SW 1271 (cell line): ENCODE data around the gene NUP133.
"Not testable (repeated sequence)": the region's sequence is repeated elsewhere in the genome, so short reads cannot be mapped to it uniquely, and the experiment has no call there.

Experiments used
- DNase-seq, 2 experiments: peaks; one replicate each; lab custom pipeline; 2025; lab: John Stamatoyannopoulos, UW

Gene NUP133

DNA sequence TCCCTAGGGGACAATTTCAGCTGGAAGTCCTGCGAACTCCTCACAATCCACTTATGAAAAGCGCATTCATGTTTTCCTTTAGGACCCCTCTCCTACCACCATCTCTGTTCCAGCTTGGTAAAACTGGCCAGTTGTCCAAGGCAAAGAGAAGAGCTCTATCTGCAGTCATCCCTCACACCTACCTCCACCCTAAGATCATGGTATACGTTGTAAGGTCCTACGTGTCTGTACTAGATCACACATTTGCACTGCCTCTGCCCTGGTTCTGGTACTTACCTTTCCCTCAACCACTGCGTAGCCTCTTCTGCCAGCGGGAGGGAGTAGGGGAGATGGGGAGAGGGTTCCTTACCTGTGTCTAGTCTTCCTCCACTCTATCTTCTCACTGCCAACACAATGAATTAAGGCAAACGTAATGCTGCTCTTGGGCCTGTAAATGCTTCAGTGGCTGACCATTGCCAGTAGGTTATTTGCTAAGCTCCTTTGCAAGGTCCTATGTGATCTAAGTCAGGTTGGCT lies 739 bp upstream of the NUP133 start:
- DNase-seq, result no peak

- no peak for DNase-seq
Measured at GRCh38 chr1:229507502-229507901, 639 bp downstream of the NUP133 start.

GRCh38 chr1:229506633-229507032 lies 1.5 kb downstream of the NUP133 start:
- no peak for DNase-seq

DNA sequence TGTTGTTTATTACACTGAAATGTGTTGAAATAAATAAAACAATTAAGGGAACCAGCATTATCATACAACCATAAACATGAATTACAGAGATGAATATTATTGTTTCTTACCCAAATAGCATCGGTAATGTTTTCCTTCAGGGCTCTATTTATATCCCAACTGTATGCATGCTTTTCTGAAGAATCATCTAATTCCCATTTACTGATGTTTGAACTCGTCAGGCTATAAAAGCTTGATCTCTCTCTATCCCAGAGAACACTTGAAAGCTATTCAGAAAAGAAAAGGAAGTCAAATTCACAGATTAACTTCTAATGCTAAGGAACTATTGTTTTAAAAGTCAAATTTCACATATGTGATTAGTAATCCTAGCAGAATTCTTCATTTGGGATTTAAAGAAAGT lies 12.4 kb downstream of the NUP133 start:
- DNase-seq, result no peak

DNA sequence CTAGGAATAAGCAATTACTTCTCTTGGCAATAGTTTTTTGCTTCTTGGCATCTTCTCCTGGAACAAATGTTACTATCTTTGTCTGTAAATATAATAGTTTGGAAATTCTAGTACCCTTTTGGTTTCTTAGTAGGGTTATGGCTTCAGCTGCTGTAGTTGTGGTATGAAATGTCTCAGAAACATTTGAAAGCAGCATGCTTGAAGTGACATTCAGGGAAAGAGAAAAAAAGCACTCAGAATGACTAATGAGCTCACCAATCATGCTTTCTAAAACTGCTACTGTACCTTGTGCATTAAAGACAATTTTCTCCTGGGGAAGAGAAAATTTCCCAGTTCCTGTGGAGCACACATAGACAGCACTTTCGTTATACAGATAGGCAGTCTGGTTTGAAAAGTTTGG lies 21.0 kb downstream of the NUP133 start:
- no peak for DNase-seq

DNA sequence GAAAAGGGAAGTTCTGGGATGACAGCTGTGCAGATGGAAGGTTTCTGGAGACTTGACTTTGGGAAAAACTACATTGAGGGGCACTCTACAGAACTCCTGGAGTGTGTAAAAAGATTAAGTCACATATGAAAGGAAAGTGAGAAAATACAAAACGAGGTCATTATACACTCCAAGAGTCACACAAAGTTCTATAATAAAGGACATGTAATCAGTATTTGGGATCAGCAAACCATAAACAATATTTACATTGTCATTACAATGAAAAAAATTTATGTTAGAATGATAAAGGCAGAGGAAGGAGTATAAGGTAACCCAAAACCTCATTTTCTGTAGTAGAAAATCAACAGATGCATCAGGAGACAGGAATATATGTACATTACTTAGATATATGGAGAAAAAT lies 22.8 kb downstream of the NUP133 start:
- DNase-seq, result no peak

DNA sequence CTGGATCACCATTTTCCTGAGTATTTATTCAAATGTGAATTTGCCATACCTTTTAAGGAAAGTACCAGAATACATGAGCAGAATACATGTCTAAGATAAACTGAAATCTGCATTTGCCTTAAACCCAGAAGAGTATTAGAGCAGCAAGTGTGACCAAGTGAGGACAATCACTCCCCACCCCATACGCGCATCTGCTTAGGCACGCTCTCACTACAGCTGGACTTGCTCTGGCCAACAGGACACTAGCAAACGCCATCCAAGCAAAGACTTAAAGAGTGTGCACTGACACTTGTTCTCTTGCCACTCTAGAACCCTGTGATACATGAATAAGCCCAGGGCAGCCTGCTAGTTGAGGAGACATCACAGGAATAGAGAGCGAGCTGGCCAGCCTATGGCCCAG lies 25.6 kb downstream of the NUP133 start:
- no peak for DNase-seq

DNA sequence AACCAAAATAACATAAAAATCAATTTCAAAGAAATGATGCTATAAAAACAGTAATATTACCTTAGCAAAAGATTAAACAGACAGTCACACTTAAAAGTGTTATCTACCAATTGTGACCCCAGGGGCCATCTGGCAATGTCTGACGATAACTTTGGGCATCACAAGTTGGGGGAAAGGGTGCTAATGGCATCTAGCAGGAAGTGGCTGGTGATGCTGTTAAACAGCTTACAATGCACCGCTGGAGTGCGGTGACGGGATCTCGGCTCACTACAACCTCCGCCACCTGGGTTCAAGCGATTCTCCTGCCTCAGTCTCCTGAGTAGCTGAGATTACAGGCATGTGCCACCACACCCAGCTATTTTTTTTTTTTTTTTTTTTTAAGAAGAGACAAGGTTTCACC lies 27.6 kb downstream of the NUP133 start:
- DNase-seq, result no peak

- DNase-seq, result no peak
Measured at GRCh38 chr1:229479660-229480399, 28.3 kb downstream of the NUP133 start.

DNA sequence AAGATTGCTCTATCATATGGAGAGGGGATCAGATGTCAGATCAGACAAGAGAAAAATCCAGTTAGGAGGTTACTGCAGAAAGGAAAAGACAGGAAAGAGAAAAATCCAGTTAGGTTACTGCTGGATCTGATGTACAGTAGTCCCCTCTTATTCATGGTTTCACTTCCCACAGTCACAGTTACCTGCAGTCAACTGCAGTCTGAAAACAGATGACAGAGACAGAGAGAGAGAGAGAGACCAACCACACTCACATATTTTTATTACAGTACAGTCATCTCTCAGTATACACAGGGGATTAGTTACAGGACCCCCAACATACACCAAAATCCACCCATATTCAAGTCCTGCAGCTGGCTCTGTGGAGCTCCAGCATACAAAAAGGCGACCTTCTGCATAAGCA lies 29.3 kb downstream of the NUP133 start:
- DNase-seq, result no peak

DNA sequence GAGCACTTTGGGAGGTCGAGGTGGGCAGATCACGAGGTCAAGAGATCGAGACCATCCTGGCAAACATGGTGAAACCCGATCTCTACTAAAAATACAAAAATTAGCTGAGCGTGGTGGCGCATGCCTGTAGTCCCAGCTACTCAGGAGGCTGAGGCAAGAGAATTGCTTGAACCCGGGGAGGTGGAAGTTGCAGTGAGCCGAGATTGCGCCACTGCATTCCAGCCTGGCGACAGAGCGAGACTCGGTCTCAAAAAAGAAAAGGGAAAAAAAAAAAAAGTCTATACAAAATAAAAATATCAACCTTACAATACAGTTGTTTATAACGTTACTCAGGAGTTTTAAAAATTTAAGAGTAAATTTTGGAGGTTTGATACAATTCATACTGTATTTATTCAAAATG lies 32.3 kb downstream of the NUP133 start:
- DNase-seq, result not testable (repeated sequence)

DNA sequence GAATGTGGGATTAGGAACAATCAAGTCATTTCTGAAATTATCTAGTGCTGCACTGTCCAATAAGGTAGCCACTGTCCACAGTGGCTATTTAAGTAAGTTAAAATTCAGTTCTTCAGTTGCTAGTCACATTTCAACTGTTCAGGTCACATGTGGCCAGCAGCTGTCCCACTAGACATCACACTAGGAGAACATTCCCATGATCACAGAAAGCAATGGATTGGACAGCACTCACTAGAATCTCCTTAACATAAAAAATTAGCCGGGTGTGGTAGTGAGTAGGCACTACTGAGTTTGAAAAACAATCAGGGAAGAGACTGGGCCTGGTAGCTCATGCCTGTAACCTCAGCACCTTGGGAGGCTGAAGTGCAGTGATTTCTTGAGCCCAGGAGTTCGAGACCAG lies 33.6 kb downstream of the NUP133 start:
- DNase-seq, result no peak

DNA sequence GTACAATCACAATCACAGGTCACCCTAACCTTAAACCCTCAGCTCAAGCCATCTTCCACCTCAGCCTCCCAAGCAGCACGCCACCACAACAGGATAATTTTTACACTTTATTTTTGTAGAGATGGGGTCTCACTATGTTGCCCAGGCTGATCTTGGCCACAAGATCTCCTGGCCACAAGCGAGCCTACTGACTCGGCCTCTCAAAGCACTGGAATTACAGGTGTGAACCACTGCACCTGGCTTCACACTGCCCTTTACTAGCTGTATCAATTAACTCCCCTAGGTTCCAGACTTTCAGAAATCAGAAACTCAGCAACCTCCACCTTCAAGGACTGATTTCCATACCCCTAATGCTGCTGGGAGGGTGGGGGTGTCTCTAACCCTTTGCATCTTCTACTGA lies 37.0 kb downstream of the NUP133 start:
- no peak for DNase-seq

DNA sequence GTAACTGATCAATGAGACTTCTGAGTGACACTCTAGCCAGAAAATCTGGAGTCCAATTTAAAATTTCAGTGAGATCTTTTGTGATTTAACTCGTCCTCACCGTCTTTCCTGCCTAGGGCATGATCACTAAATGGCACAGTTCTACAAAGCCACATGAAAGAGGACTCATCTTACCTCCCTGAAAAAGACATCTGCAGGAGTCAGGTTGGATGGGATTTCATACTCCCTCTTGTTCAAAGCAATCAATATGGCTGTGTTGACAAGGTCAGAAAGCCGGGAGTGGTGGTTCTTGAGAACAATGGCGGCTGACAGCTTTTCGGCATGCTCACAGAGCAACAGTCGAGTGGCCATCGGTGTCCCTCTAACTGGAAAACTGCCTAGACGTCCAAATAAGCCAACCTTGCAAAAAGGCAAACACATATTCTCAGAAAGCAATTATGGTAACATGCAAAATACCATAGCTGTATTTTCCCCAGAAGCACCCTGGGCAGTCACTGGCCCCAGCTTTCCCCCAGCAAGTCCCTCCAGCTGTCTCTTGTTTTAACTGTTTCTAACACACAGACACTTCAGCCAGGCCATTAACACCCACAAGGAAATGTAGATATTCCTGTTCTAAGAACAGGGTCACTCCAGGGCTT lies 37.6 kb downstream of the NUP133 start:
- DNase-seq, result no peak

- no peak for DNase-seq
Measured at GRCh38 chr1:229466887-229467286, 41.3 kb downstream of the NUP133 start.

- no peak for DNase-seq
Measured at GRCh38 chr1:229464672-229465071, 43.5 kb downstream of the NUP133 start.

GRCh38 chr1:229461032-229461668 lies 47.0 kb downstream of the NUP133 start:
- DNase-seq, result no peak

DNA sequence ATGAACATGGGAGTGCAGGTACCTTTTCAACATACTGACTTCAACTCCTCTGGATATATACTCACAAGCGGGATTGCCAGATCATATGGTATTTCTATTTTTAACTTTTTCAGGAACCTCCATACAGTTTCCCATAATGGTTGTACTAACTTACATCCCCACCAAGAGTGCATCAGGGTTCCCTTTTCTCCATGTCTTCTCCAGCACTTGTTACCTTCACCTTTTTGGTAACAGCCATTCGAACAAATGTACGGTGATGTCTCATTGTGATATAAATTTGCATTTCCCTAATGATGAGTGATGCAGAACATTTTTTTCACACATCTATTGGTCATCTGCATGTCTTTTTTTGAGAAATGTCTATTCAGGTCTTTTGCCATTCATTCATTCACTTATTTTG lies 48.3 kb downstream of the NUP133 start:
- DNase-seq, result no peak

DNA sequence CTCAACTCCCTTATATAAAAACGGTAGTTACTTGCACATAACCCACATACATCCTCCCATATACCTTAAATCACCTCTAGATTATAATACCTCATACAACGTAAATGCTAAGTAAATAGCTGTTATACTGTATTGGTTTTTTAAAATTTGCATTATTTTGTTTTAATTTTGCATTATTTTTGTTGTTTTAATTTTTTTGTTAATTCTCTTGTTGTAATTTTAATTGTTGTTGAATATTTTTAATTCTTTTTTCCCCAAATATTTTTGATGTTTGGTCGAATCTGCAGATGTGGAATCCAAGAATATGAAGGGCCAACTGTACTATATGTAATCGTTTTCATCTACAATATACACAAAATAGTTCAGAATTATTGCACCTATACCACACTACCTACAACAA lies 50.7 kb downstream of the NUP133 start:
- no peak for DNase-seq

- DNase-seq, result no peak
Measured at GRCh38 chr1:229456016-229456415, 52.1 kb downstream of the NUP133 start.

- DNase-seq, result no peak
Measured at GRCh38 chr1:229454056-229454455, 54.1 kb downstream of the NUP133 start.

GRCh38 chr1:229452956-229453801 lies 55.0 kb downstream of the NUP133 start:
- no peak for DNase-seq
